ENCODE measurements around the gene LARP7.
"Not testable (repeated sequence)": the region's sequence is repeated elsewhere in the genome, so short reads cannot be mapped to it uniquely, and the experiment has no call there.

The LARP7 gene

GRCh38 chr4:112636688-112637551 lies at the start of gene LARP7, which contains the start of gene ZGRF1:
Gene LARP7, plus strand, starts transcription at chr4:112637143. Its CDS starts 7,527 bp downstream, at chr4:112644670.
Gene ZGRF1, minus strand, starts transcription at chr4:112636909. Its CDS starts 3,733 bp downstream, at chr4:112633176.
- Histone ChIP-seq H3K36me3 (ENCODE audit: control insufficient read depth, insufficient read depth, low read length) (no peaks in the 10 kb centered on the region), H3K9ac (ENCODE audit: low read length) (peak within 1 kb of the TSS; percentile 90), H3K27me3 (ENCODE audit: control insufficient read depth, insufficient read depth, low read length) (no peaks in the 10 kb centered on the region), H3K27ac (ENCODE audit: low read depth, low read length) (peak within 1 kb of the TSS; percentile 98), H3K4me1 (ENCODE audit: control insufficient read depth, insufficient read depth, low read length) (no peaks in the 10 kb centered on the region), H3K4me3 (ENCODE audit: low read length) (peak within 1 kb of the TSS; percentile 80)

DNA sequence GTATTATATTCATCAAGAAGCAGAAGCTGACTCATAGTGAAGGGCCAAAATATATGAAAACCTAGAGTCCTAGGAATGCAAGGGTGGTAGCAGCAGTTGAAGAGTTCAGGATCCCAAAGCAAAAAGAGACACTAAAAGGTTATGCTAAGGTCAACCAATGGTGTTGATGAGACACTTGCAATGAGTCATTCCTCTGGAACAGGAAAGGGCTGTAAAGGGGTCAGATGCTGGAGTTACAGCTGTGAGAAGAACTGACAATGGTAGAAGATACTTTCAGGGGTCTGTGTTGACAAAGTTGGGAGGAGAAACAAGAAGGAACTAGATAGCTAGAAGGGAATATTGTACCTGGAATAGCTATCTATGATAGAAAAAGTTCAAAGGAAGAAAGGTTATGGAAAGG lies 47.7 kb upstream of the LARP7 start:
- Histone ChIP-seq H3K4me1 (ENCODE audit: control insufficient read depth, insufficient read depth, low read length) (no peaks in the 10 kb centered on the region), H3K27ac (ENCODE audit: low read depth, low read length) (no peak overlapping the region), H3K4me3 (ENCODE audit: low read length) (no peak overlapping the region), H3K9ac (ENCODE audit: low read length) (no peak overlapping the region), H3K27me3 (ENCODE audit: control insufficient read depth, insufficient read depth, low read length) (no peaks in the 10 kb centered on the region), H3K36me3 (ENCODE audit: control insufficient read depth, insufficient read depth, low read length) (no peaks in the 10 kb centered on the region)

DNA sequence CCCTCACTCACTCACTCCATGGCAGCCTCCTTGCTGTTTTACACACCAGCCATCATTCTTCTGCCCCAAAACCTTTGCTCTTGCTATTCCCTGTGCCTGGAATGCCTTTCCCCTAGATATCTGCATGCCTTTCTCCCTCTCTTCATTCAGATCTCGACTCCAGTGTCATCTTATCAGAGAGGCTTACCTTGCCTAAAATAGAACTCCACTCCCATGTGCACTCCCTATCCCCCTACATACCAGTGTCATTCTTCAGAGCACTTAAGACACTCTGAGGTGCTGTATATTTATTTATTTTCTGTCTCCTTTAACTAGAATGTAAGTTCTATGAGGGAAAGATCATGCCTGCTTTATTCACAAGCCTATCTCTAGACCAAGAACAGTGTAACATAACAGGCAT lies 45.4 kb upstream of the LARP7 start:
- H3K9ac ChIP-seq (ENCODE audit: low read length) = no peak overlapping the region
- no peaks in the 10 kb centered on the region for H3K4me1 ChIP-seq (ENCODE audit: control insufficient read depth, insufficient read depth, low read length)
- H3K27me3 ChIP-seq (ENCODE audit: control insufficient read depth, insufficient read depth, low read length) = no peaks in the 10 kb centered on the region
- no peaks in the 10 kb centered on the region for H3K36me3 ChIP-seq (ENCODE audit: control insufficient read depth, insufficient read depth, low read length)
- H3K27ac ChIP-seq (ENCODE audit: low read depth, low read length) = no peak overlapping the region
- no peak overlapping the region for H3K4me3 ChIP-seq (ENCODE audit: low read length)

DNA sequence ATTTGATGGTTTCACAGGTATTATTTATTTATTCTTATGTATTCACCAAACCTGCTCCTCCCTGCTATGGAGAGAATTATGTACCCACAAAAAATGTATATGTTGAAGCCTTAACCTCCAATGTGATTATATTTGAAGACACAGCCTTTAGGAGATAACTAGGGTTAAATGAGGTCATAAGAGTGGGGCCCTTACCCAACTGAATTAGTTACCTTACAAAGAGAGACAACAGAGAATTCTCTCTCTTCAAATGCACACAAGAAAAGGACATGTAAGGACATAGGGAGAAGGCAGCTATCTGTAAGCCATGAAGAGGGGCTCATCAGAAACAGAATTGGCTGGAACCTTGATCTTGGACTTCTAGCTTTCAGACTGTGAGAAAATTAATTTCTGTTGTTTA lies 44.2 kb upstream of the LARP7 start:
- Histone ChIP-seq H3K9ac (ENCODE audit: low read length) (no peak overlapping the region), H3K36me3 (ENCODE audit: control insufficient read depth, insufficient read depth, low read length) (no peaks in the 10 kb centered on the region), H3K27me3 (ENCODE audit: control insufficient read depth, insufficient read depth, low read length) (no peaks in the 10 kb centered on the region), H3K27ac (ENCODE audit: low read depth, low read length) (no peak overlapping the region), H3K4me3 (ENCODE audit: low read length) (no peak overlapping the region), H3K4me1 (ENCODE audit: control insufficient read depth, insufficient read depth, low read length) (no peaks in the 10 kb centered on the region)

- Histone ChIP-seq H3K36me3 (ENCODE audit: control insufficient read depth, insufficient read depth, low read length) (no peaks in the 10 kb centered on the region), H3K27me3 (ENCODE audit: control insufficient read depth, insufficient read depth, low read length) (no peaks in the 10 kb centered on the region), H3K9ac (ENCODE audit: low read length) (no peak overlapping the region), H3K4me1 (ENCODE audit: control insufficient read depth, insufficient read depth, low read length) (no peaks in the 10 kb centered on the region), H3K4me3 (ENCODE audit: low read length) (no peak overlapping the region), H3K27ac (ENCODE audit: low read depth, low read length) (no peak overlapping the region)
These were observed 43.4 kb upstream of the LARP7 start for GRCh38 chr4:112593438-112594133.

DNA sequence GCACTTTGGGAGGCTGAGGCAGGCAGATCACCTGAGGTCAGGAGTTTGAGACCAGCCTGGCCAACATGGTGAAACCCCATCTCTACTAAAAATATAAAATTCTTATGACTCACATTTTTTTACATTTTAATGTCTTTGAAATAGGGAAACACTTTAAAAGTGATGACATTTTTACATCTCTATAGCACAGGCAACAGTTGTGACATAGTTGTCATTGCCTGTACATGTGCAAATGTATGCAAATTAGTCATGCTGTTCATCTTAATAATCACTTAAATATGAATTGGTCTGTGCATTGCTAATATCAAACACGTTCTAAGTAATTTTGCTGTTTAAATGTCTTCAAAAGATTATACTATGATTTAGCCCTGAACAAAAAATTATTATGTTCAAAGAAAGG lies 42.0 kb upstream of the LARP7 start:
- Histone ChIP-seq H3K27me3 (ENCODE audit: control insufficient read depth, insufficient read depth, low read length) (no peaks in the 10 kb centered on the region), H3K4me1 (ENCODE audit: control insufficient read depth, insufficient read depth, low read length) (no peaks in the 10 kb centered on the region), H3K27ac (ENCODE audit: low read depth, low read length) (no peak overlapping the region), H3K36me3 (ENCODE audit: control insufficient read depth, insufficient read depth, low read length) (no peaks in the 10 kb centered on the region), H3K9ac (ENCODE audit: low read length) (no peak overlapping the region), H3K4me3 (ENCODE audit: low read length) (no peak overlapping the region)

DNA sequence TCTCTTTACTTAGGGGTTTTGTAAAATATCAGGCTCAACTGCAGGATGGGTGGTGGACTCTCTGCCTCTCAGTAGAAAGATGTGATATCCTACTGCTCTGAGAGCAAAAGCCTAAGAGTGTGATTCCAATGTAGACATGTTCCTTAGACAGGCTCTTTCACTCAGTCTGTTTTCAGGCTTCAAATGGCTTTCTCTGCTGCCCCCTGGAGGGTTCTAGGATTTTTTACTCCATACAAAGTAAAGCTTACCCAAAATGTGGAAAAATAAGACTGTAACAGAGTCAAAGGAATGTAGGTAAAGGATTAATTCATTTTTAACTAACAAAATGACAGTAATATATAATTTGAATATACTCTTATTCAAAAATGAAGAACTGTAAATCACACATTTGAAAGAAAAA lies 32.4 kb upstream of the LARP7 start:
- H3K9ac ChIP-seq (ENCODE audit: low read length) = no peak overlapping the region
- no peaks in the 10 kb centered on the region for H3K27me3 ChIP-seq (ENCODE audit: control insufficient read depth, insufficient read depth, low read length)
- H3K36me3 ChIP-seq (ENCODE audit: control insufficient read depth, insufficient read depth, low read length) = no peaks in the 10 kb centered on the region
- no peak overlapping the region for H3K4me3 ChIP-seq (ENCODE audit: low read length)
- no peaks in the 10 kb centered on the region for H3K4me1 ChIP-seq (ENCODE audit: control insufficient read depth, insufficient read depth, low read length)
- no peak overlapping the region for H3K27ac ChIP-seq (ENCODE audit: low read depth, low read length)

DNA sequence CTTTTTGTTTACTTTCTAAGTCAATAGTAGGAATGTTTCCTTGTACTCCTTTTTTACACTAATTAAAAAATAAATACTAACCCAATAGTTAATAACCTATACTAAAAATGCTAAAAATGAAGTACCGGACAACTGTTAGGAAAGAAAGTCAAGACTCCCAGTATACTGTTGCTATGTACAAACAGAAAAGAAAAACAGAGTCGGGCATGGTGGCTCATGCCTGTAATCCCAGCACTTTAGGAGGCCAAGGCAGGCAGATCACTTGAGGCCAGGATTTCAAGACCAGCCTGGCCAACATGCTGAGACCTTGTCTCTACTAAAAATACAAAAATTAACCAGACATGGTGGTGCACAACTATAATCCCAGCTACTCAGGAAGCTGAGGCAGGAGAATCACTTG lies 24.1 kb upstream of the LARP7 start:
- not testable (repeated sequence) for H3K36me3 ChIP-seq (ENCODE audit: control insufficient read depth, insufficient read depth, low read length); H3K27me3 ChIP-seq (ENCODE audit: control insufficient read depth, insufficient read depth, low read length); H3K4me1 ChIP-seq (ENCODE audit: control insufficient read depth, insufficient read depth, low read length); H3K4me3 ChIP-seq (ENCODE audit: low read length); H3K9ac ChIP-seq (ENCODE audit: low read length); H3K27ac ChIP-seq (ENCODE audit: low read depth, low read length)

DNA sequence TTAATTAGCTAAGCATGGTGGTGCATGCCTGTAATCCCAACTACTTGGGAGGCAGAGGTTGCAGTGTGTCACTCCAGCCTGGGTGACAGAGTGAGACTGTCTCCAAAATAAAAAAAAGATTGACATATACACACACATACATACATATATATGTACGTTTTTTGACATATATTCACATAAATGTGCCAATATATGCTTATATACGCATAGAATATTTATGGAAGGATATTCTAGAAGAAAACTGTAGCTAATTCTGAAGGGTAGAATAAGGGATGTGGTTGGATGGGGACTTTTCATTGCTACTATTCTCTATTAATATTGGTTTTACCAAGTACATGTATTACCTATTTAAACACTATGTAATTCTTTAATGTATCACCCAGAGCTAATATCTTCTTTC lies 20.0 kb upstream of the LARP7 start:
- H3K9ac ChIP-seq (ENCODE audit: low read length) = no peak overlapping the region
- H3K36me3 ChIP-seq (ENCODE audit: control insufficient read depth, insufficient read depth, low read length) = no peaks in the 10 kb centered on the region
- no peak overlapping the region for H3K4me3 ChIP-seq (ENCODE audit: low read length)
- no peak overlapping the region for H3K27ac ChIP-seq (ENCODE audit: low read depth, low read length)
- H3K4me1 ChIP-seq (ENCODE audit: control insufficient read depth, insufficient read depth, low read length) = no peaks in the 10 kb centered on the region
- no peaks in the 10 kb centered on the region for H3K27me3 ChIP-seq (ENCODE audit: control insufficient read depth, insufficient read depth, low read length)

DNA sequence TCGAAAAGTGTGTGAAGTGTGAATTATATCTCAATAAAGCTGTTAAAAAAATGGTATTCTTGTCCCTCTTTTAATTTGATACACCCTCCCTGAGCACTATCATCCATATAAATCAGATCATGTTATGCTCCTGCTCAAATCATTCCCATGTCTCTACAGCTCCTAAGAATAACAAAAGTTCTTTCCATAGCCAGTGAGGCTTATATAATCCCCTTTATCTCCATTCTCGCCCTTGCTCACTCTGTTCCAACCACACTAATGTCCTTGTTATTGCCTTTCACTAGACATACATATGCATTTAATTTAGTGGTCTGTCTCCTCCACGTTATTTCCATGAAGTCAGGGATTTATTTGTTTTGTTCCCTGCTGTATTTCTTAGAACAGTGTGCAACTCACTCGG lies 10.7 kb upstream of the LARP7 start:
- Histone ChIP-seq H3K4me3 (ENCODE audit: low read length) (no peak overlapping the region), H3K27ac (ENCODE audit: low read depth, low read length) (no peak overlapping the region), H3K4me1 (ENCODE audit: control insufficient read depth, insufficient read depth, low read length) (no peaks in the 10 kb centered on the region), H3K27me3 (ENCODE audit: control insufficient read depth, insufficient read depth, low read length) (no peaks in the 10 kb centered on the region), H3K9ac (ENCODE audit: low read length) (no peak overlapping the region), H3K36me3 (ENCODE audit: control insufficient read depth, insufficient read depth, low read length) (no peaks in the 10 kb centered on the region)

DNA sequence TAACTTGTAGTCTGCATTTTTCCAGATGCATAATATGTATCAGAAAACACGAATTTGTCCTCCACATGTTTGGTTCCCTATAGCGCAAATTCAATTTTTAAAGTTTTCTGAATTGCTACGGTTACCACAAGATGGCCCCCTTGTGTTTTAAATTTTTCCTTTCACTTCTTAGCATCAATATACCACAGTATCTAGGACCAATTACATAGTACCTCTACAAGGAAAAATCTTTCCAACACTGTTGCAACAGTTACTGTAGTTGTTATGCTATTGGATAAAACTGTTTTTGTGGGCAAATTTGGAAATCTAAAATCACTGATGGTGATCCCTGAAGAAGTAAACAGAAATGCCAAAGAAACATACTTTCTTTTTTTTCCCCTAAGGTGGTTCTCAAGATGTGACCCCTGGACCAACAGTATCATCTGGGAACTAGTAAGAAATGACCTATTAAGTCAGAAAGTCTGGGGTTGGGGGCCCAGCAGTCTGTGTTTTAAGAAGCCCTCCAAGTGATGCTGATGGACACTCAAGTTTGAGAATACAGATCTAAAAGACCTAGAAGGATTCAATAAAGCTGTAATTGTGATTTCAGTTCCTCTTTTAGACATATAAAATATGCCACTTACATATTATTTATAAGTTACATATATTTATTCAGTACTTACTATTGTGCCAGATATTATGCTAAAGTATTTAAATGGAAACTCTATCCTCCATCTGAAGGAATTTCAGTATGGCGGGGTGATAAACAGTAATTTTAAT lies 3.3 kb upstream of the LARP7 start:
- no peak overlapping the region for H3K9ac ChIP-seq (ENCODE audit: low read length)
- no peak overlapping the region for H3K27ac ChIP-seq (ENCODE audit: low read depth, low read length)
- H3K4me3 ChIP-seq (ENCODE audit: low read length) = no peak overlapping the region
- no peaks in the 10 kb centered on the region for H3K4me1 ChIP-seq (ENCODE audit: control insufficient read depth, insufficient read depth, low read length)
- H3K27me3 ChIP-seq (ENCODE audit: control insufficient read depth, insufficient read depth, low read length) = no peaks in the 10 kb centered on the region
- H3K36me3 ChIP-seq (ENCODE audit: control insufficient read depth, insufficient read depth, low read length) = no peaks in the 10 kb centered on the region

DNA sequence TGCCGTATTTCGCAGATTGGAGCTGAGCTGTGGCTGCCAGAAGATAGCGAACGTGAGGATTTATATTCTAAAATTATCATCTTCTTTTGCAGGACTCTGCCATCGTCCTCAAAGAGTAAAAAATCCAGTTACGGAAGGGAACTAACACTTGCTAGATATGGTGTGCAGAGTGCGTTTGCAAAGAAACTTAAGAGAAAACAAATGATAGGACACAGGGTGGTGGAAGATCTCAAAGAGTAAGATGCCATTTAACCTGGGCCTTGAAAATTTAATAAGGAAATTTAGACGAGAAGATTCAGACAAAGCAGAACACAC lies 566 bp downstream of the LARP7 start:
- Histone ChIP-seq H3K27ac (ENCODE audit: low read depth, low read length) (peak overlapping the region; percentile 98), H3K27me3 (ENCODE audit: control insufficient read depth, insufficient read depth, low read length) (no peaks in the 10 kb centered on the region), H3K4me1 (ENCODE audit: control insufficient read depth, insufficient read depth, low read length) (no peaks in the 10 kb centered on the region), H3K9ac (ENCODE audit: low read length) (peak overlapping the region; percentile 61), H3K36me3 (ENCODE audit: control insufficient read depth, insufficient read depth, low read length) (no peaks in the 10 kb centered on the region), H3K4me3 (ENCODE audit: low read length) (peak overlapping the region; percentile 80)
